GM21528 (cell line): Measurements from ENCODE around the gene NDUFAB1.
"Not testable (repeated sequence)": the region's sequence is repeated elsewhere in the genome, so short reads cannot be mapped to it uniquely, and the experiment has no call there.

ENCODE experiments used
- ATAC-seq: cut with Tn5 transposase; IDR thresholded peaks from one replicate; pipeline ENCODE4 v1.9.1; 2021; ENCODE audit warnings: mild to moderate bottlenecking, moderate library complexity; ENCODE audit not compliant: unreplicated experiment, low FRiP score

The NDUFAB1 gene

GRCh38 chr16:23556881-23557778, 39.0 kb downstream of the NDUFAB1 start, which contains the start of the genes EARS2 and UBFD1:
Gene EARS2 (minus strand): TSS chr16:23557350. CDS start chr16:23557343, 7 bp downstream.
Gene UBFD1 (plus strand): TSS chr16:23557727. CDS start chr16:23557743, 16 bp downstream.
- peak; percentile 90 for ATAC-seq

GRCh38 chr16:23554536-23554935, 41.6 kb downstream of the NDUFAB1 start:
- ATAC-seq, result no peak

GRCh38 chr16:23552161-23552560, 44.0 kb downstream of the NDUFAB1 start:
- ATAC-seq, result no peak

GRCh38 chr16:23549938-23550337, 46.2 kb downstream of the NDUFAB1 start:
- ATAC-seq, result no peak

GRCh38 chr16:23544436-23544835, 51.7 kb downstream of the NDUFAB1 start:
- ATAC-seq, result no peak

GRCh38 chr16:23540817-23541178, 55.3 kb downstream of the NDUFAB1 start:
- ATAC-seq, result not testable (repeated sequence)

- no peak for ATAC-seq
Observed at GRCh38 chr16:23539984-23540816, 55.9 kb downstream of the NDUFAB1 start.

- ATAC-seq, result no peak
Observed at GRCh38 chr16:23538919-23539278, 57.2 kb downstream of the NDUFAB1 start.

GRCh38 chr16:23537390-23537789, 58.7 kb downstream of the NDUFAB1 start:
- ATAC-seq, result no peak

- no peak for ATAC-seq
Observed at GRCh38 chr16:23535901-23536300, 60.2 kb downstream of the NDUFAB1 start.

- no peak for ATAC-seq
Observed at GRCh38 chr16:23534868-23535860, 61.0 kb downstream of the NDUFAB1 start.

GRCh38 chr16:23532448-23532847, 63.7 kb downstream of the NDUFAB1 start:
- no peak for ATAC-seq
